ENCODE results near the gene RNF125.
"Not testable (repeated sequence)": the region's sequence is repeated elsewhere in the genome, so short reads cannot be mapped to it uniquely, and the experiment has no call there.

RNF125 gene

GRCh38 chr18:32018331-32019250, at the start of gene RNF125:
RNF125 (plus strand) TSS chr18:32018825; CDS start chr18:32018864, 39 bp downstream.
- DNase-seq (ENCODE audit: low read depth in 2 of 2): peak; percentile 71 to 79

GRCh38 chr18:31970617-31971016, 48.0 kb upstream of the RNF125 start:
- DNase-seq (ENCODE audit: low read depth in 2 of 2): no peak

GRCh38 chr18:31973929-31974546, 44.6 kb upstream of the RNF125 start:
- DNase-seq (ENCODE audit: low read depth in 2 of 2): no peak

GRCh38 chr18:31976242-31976641, 42.4 kb upstream of the RNF125 start:
- no peak for DNase-seq (ENCODE audit: low read depth in 2 of 2)

- no peak for DNase-seq (ENCODE audit: low read depth in 2 of 2)
Observed at GRCh38 chr18:31977270-31977872, 41.3 kb upstream of the RNF125 start.

- no peak for DNase-seq (ENCODE audit: low read depth in 2 of 2)
Observed at GRCh38 chr18:31978616-31979015, 40.0 kb upstream of the RNF125 start.

- DNase-seq (ENCODE audit: low read depth in 2 of 2): no peak
Observed at GRCh38 chr18:31979714-31980113, 38.9 kb upstream of the RNF125 start.

- no peak for DNase-seq (ENCODE audit: low read depth in 2 of 2)
Observed at GRCh38 chr18:31980863-31981262, 37.8 kb upstream of the RNF125 start.

- no peak for DNase-seq (ENCODE audit: low read depth in 2 of 2)
Observed at GRCh38 chr18:31983020-31983419, 35.6 kb upstream of the RNF125 start.

- no peak for DNase-seq (ENCODE audit: low read depth in 2 of 2)
Observed at GRCh38 chr18:31983976-31984375, 34.6 kb upstream of the RNF125 start.

- DNase-seq (ENCODE audit: low read depth in 2 of 2): no peak
Observed at GRCh38 chr18:31990823-31991222, 27.8 kb upstream of the RNF125 start.

- DNase-seq (ENCODE audit: low read depth in 2 of 2): no peak
Observed at GRCh38 chr18:31996007-31996406, 22.6 kb upstream of the RNF125 start.

GRCh38 chr18:31998880-31999412, 19.7 kb upstream of the RNF125 start:
- no peak for DNase-seq (ENCODE audit: low read depth in 2 of 2)

- not testable (repeated sequence) for DNase-seq (ENCODE audit: low read depth in 2 of 2)
Observed at GRCh38 chr18:32001141-32001540, 17.5 kb upstream of the RNF125 start.

- not testable (repeated sequence) for DNase-seq (ENCODE audit: low read depth in 2 of 2)
Observed at GRCh38 chr18:32003822-32004221, 14.8 kb upstream of the RNF125 start.

GRCh38 chr18:32010124-32010721, 8.4 kb upstream of the RNF125 start:
- no peak for DNase-seq (ENCODE audit: low read depth in 2 of 2)

- no peak for DNase-seq (ENCODE audit: low read depth in 2 of 2)
Observed at GRCh38 chr18:32011193-32011592, 7.4 kb upstream of the RNF125 start.

- DNase-seq (ENCODE audit: low read depth in 2 of 2): peak in 1 of 2 experiments; percentile 28
Observed at GRCh38 chr18:32019251-32019948, 775 bp downstream of the RNF125 start.

GRCh38 chr18:32019949-32020625, 1.5 kb downstream of the RNF125 start:
- DNase-seq (ENCODE audit: low read depth in 2 of 2): peak in 1 of 2 experiments; percentile 31

- DNase-seq (ENCODE audit: low read depth in 2 of 2): no peak
Observed at GRCh38 chr18:32021756-32022564, 3.3 kb downstream of the RNF125 start.

Measured in stimulated activated CD4-positive, alpha-beta T cell treated with anti-CD3 and anti-CD28 coated beads, Interleukin-12 subunit alpha, Interleukin-12 subunit beta, amount 100 ng/mL, for 24 hours (primary cell).